COLO668 (cell line): ENCODE measurements around the gene NOXA1.

Source experiments
- DNase-seq: peaks from one replicate; lab custom pipeline; 2025; ENCODE audit not compliant: unreplicated experiment; lab: John Stamatoyannopoulos, UW

NOXA1 gene

DNA sequence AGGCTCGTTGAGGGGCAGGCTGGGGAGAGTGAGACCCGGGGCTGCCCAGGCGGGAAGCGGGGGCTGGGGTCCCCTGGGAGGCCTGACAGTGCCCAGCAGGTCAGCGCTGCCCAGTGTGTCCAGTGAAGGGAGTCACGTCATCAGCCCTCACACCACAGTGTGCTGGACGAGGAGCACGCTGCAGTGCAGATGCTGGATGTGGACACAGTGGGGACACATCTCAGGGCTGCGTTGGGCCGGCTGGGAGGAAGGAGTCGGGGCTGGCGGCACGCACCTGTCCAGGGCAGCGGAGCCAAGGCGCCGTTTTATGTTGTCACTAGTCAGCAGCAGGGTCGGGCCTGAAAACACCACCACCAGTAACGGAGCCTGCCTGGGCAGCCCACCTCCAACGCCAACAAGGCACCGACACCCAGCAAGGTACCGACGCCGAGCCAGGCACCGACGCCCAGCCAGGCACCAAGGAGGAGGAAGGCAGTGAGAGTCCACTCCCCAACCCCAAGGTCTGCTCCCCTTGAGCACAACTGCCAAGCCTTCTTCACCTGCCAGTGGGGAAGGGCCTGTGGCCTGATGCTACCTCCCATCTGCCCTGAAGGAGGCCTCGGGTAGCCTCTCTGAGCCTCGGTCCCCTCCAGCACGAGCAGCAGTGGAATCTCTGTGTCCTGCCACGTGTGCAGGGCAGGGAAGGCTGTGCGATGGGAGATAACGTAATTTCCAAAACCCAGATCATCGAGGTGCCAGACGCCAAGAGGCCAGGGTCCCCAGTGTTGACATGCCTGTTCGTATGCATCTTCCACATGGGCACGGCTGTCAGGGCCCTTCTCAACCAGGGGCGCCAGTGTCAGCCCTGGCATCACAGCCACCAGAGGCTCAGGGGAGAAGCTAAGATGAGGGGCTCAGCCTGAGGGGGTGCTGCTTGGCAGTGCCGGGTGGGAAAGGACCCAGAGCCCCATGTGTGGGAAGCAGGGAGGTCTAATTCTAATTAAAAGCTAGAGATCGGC, 57.8 kb downstream of the NOXA1 start:
- DNase-seq = no peak

DNA sequence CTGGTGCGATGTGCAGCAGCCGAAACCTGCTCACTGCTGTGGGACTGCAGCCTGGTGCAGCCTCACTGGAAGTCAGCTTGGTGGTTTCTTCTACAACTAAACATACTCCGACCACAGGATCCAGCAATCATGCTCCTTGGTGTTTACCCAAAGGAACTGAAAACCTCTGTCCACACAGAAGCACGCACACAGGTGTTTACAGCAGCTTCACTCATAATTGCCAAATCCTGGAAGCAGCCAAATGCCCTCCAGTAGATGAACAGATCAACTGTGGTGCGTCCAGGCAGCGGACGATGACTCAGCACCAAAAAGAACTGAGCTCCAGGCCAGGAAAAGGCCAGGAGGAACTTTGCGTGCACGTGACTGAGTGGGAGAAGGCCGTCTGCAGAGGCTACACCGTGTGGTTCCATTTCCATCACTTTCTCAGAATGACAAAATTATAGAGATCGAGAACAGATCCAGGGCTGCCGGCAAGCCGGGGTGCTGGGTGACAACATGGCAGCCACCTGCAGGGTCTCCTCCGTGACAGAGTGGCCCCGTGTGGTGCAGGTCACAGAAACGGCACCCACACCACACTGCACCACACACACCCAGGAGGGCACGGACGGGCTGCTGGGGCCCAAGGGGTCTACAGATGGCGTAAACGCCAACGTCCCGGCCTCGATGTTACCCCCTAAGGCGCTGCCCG, 59.0 kb downstream of the NOXA1 start:
- peak; percentile 44 for DNase-seq
